Neural cell (in vitro differentiated cells): ENCODE data around the gene HDAC3. TPM values are rescaled to one million over a fixed set of nuclear protein-coding genes. Genes with fewer than 3 reads are reported as not detected.

Source experiments
- H2AFZ ChIP-seq: fragments of 200-600, 300-800 bp; sonication (generic), shearing (Covaris generic); 2 replicates; pipeline ENCODE4 v1.6.0; 2014; ENCODE audit warnings: low read depth, mild to moderate bottlenecking, antibody characterized with exemption, low read length, moderate library complexity
- H3F3A ChIP-seq: fragments of 200-600 bp; shearing (Covaris generic); 2 replicates; pipeline ENCODE4 v1.6.1; 2016; ENCODE audit warnings: mild to moderate bottlenecking, moderate library complexity, mixed read lengths, antibody characterized with exemption, low read length; ENCODE audit not compliant: insufficient read depth, poor library complexity, severe bottlenecking
- H3K27ac ChIP-seq: fragments of 200-600, 300-800 bp; sonication (generic), shearing (Covaris generic); 2 replicates; pipeline ENCODE4 v1.5.1; 2014; ENCODE audit warnings: mild to moderate bottlenecking, low read length, moderate library complexity
- H3K27me3 ChIP-seq: fragments of 300-800, 200-600 bp; sonication (generic), shearing (Covaris generic); 2 replicates; pipeline ENCODE4 v1.6.0; 2014; ENCODE audit warnings: mild to moderate bottlenecking, low read depth, low read length, moderate library complexity; ENCODE audit not compliant: insufficient read depth
- H3K36me3 ChIP-seq: fragments of 300-800, 200-600 bp; sonication (generic), shearing (Covaris generic); 2 replicates; pipeline ENCODE4 v1.5.1; 2014; ENCODE audit warnings: mild to moderate bottlenecking, antibody characterized with exemption, low read length, moderate library complexity; ENCODE audit not compliant: insufficient read depth
- H3K4me2 ChIP-seq: fragments of 300-800, 200-600 bp; sonication (generic), shearing (Covaris generic); 2 replicates; pipeline ENCODE4 v1.6.0; 2014; ENCODE audit warnings: mild to moderate bottlenecking, low read length
- H3K4me3 ChIP-seq: fragments of 300-800, 200-600 bp; sonication (generic), shearing (Covaris generic); 2 replicates; pipeline ENCODE4 v1.5.1; 2014; ENCODE audit warnings: mild to moderate bottlenecking, low read length, moderate library complexity
- H3K79me2 ChIP-seq: fragments of 200-600 bp; shearing (Covaris generic); replicated peaks from 2 replicates; pipeline ENCODE4 v1.6.0; 2014; ENCODE audit warnings: mild to moderate bottlenecking, low read length, moderate library complexity; ENCODE audit not compliant: insufficient read depth
- H3K9ac ChIP-seq: fragments of 300-800, 200-600 bp; sonication (generic), shearing (Covaris generic); 2 replicates; pipeline ENCODE4 v1.6.1; 2016; ENCODE audit warnings: mild to moderate bottlenecking, low read length, mixed read lengths
- H3K9me2 ChIP-seq: fragments of 200-600 bp; shearing (Covaris generic); 2 replicates; pipeline ENCODE4 v1.6.1; 2016; ENCODE audit warnings: mild to moderate bottlenecking, low read length, mixed read lengths; ENCODE audit not compliant: insufficient read depth
- H3K9me3 ChIP-seq: fragments of 200-600, 300-800 bp; sonication (generic), shearing (Covaris generic); 2 replicates; pipeline ENCODE4 v1.6.1; 2016; ENCODE audit warnings: mild to moderate bottlenecking, mixed run types, low read length, moderate library complexity, mixed read lengths
- H4K20me1 ChIP-seq: fragments of 200-600 bp; shearing (Covaris generic); 2 replicates; pipeline ENCODE4 v1.6.1; 2016; ENCODE audit warnings: mild to moderate bottlenecking, mixed run types; ENCODE audit not compliant: insufficient read depth
- EP300 ChIP-seq: fragments of 450-650 bp; conservative IDR thresholded peaks from 2 replicates; pipeline ENCODE4 v1.6.1; 2014; ENCODE audit warnings: antibody characterized with exemption, mild to moderate bottlenecking, moderate library complexity; ENCODE audit not compliant: poor library complexity, severe bottlenecking
- EZH2 ChIP-seq: fragments of 200-600, 300-800 bp; shearing (Covaris generic), sonication (generic); IDR thresholded peaks from 2 replicates; pipeline ENCODE4 v1.6.1; 2014; ENCODE audit warnings: antibody characterized with exemption, low read length, borderline replicate concordance, mild to moderate bottlenecking; ENCODE audit not compliant: insufficient read depth, poor library complexity, severe bottlenecking
- MXI1 ChIP-seq: fragments of 450-650 bp; conservative IDR thresholded peaks from 2 replicates; pipeline ENCODE4 v1.6.1; 2014; ENCODE audit warnings: antibody characterized with exemption, mild to moderate bottlenecking; ENCODE audit not compliant: poor library complexity, severe bottlenecking
- POLR2AphosphoS5 ChIP-seq: IDR thresholded peaks from 2 replicates; pipeline ENCODE4 v1.6.1; 2012
- RAD21 ChIP-seq: fragments of 450-650 bp; conservative IDR thresholded peaks from 2 replicates; pipeline ENCODE4 v1.6.1; 2014; ENCODE audit warnings: antibody characterized with exemption, mild to moderate bottlenecking, moderate library complexity
- SMC3 ChIP-seq: fragments of 450-650 bp; conservative IDR thresholded peaks from 2 replicates; pipeline ENCODE4 v1.6.1; 2014; ENCODE audit warnings: antibody characterized with exemption, mild to moderate bottlenecking, moderate library complexity; ENCODE audit not compliant: poor library complexity
- TAF1 ChIP-seq: IDR thresholded peaks from 2 replicates; pipeline ENCODE4 v1.6.1; 2012; ENCODE audit warnings: low read depth
- polyA plus RNA-seq: library from polyadenylated mRNA; depleted of rRNA; stranded (reverse); fragments of >200 nt; gene quantifications from 2 replicates; pipeline ENCODE4 v1.2.3, GENCODE V29; 2014
- TF ChIP-seq, protein P1 (sequence below): IDR thresholded peaks from 2 replicates; pipeline ENCODE4 v1.6.1; 2012; ENCODE audit warnings: borderline replicate concordance
- TF ChIP-seq, protein P2 (sequence below): fragments of 450-650 bp; IDR thresholded peaks from 2 replicates; pipeline ENCODE4 v1.5.1; 2014; ENCODE audit warnings: antibody characterized with exemption, mild to moderate bottlenecking, moderate library complexity; ENCODE audit not compliant: poor library complexity, severe bottlenecking

HDAC3 gene
- polyA plus RNA-seq, 1 donor from 2014 or later = 115 TPM

DNA sequence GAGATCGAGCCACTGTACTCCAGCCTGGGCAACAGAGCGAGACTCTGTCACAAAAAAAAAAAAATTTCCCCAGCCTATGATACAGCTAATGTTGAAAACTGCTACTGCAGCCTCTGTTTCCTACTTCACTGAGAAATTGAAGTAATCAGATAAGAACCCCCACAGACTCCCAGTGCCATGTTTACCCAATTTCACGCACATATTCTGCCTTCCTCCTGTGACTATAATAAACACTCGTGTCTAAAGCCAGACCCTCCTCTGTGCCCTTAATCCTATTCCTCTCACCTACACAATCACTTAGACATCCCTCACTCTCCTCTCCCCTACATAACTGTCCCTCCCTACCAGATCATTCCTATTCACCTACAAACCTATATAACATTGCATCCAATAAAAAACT lies 39.0 kb upstream of the HDAC3 start:
- TF ChIP-seq, protein P1, sequence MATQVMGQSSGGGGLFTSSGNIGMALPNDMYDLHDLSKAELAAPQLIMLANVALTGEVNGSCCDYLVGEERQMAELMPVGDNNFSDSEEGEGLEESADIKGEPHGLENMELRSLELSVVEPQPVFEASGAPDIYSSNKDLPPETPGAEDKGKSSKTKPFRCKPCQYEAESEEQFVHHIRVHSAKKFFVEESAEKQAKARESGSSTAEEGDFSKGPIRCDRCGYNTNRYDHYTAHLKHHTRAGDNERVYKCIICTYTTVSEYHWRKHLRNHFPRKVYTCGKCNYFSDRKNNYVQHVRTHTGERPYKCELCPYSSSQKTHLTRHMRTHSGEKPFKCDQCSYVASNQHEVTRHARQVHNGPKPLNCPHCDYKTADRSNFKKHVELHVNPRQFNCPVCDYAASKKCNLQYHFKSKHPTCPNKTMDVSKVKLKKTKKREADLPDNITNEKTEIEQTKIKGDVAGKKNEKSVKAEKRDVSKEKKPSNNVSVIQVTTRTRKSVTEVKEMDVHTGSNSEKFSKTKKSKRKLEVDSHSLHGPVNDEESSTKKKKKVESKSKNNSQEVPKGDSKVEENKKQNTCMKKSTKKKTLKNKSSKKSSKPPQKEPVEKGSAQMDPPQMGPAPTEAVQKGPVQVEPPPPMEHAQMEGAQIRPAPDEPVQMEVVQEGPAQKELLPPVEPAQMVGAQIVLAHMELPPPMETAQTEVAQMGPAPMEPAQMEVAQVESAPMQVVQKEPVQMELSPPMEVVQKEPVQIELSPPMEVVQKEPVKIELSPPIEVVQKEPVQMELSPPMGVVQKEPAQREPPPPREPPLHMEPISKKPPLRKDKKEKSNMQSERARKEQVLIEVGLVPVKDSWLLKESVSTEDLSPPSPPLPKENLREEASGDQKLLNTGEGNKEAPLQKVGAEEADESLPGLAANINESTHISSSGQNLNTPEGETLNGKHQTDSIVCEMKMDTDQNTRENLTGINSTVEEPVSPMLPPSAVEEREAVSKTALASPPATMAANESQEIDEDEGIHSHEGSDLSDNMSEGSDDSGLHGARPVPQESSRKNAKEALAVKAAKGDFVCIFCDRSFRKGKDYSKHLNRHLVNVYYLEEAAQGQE = no peak
- no peak for TF ChIP-seq EP300
- TF ChIP-seq POLR2AphosphoS5 = no peak
- TF ChIP-seq SMC3 = no peak
- no peak for TF ChIP-seq TAF1
- TF ChIP-seq MXI1 = no peak
- TF ChIP-seq, protein P2, sequence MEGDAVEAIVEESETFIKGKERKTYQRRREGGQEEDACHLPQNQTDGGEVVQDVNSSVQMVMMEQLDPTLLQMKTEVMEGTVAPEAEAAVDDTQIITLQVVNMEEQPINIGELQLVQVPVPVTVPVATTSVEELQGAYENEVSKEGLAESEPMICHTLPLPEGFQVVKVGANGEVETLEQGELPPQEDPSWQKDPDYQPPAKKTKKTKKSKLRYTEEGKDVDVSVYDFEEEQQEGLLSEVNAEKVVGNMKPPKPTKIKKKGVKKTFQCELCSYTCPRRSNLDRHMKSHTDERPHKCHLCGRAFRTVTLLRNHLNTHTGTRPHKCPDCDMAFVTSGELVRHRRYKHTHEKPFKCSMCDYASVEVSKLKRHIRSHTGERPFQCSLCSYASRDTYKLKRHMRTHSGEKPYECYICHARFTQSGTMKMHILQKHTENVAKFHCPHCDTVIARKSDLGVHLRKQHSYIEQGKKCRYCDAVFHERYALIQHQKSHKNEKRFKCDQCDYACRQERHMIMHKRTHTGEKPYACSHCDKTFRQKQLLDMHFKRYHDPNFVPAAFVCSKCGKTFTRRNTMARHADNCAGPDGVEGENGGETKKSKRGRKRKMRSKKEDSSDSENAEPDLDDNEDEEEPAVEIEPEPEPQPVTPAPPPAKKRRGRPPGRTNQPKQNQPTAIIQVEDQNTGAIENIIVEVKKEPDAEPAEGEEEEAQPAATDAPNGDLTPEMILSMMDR = no peak
- no peak for TF ChIP-seq EZH2
- TF ChIP-seq RAD21 = no peak
- Histone ChIP-seq H2AFZ (no peak overlapping the region), H3K4me2 (no peak overlapping the region)

DNA sequence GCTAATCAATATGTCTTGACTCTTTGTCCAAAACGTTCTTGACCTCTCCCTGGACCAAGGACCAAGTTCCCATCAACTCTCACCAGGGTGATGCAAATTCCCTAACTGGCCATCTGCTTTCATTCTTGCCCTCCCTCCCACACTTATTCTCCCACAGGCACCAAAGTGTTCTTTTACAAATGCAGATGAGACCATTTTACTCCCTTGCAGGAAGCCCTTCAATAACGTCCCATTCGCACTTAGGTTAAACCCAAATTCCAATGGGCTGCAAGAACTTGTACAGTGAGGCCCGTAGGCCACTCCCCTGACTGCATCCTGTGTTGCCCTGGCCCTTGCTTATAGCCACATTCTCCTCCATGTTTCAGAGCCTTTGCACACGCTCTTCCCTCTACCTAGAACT lies 38.1 kb upstream of the HDAC3 start:
- Histone ChIP-seq H3K9me2 (no peaks in the 10 kb centered on the region), H3K9me3 (no peaks in the 10 kb centered on the region), H4K20me1 (no peaks in the 10 kb centered on the region), H3K4me2 (no peak overlapping the region), H3K27me3 (no peaks in the 10 kb centered on the region), H3K9ac (no peak overlapping the region), H3K79me2 (no peaks in the 10 kb centered on the region), H3F3A (no peaks in the 10 kb centered on the region), H2AFZ (no peak overlapping the region), H3K4me3 (no peak overlapping the region), H3K27ac (no peak overlapping the region), H3K36me3 (no peaks in the 10 kb centered on the region)
- TF ChIP-seq, protein P2 = no peak
- TF ChIP-seq RAD21 (no peak), POLR2AphosphoS5 (no peak), SMC3 (no peak), EP300 (no peak), TAF1 (no peak), MXI1 (no peak)
- TF ChIP-seq, protein P1 = no peak

More for the DNA sequence above, 39.0 kb upstream of the HDAC3 start:
- Histone ChIP-seq H3K27me3 (no peaks in the 10 kb centered on the region), H4K20me1 (no peaks in the 10 kb centered on the region), H3K9me2 (no peaks in the 10 kb centered on the region), H3K9me3 (no peaks in the 10 kb centered on the region), H3K27ac (no peak overlapping the region), H3F3A (no peaks in the 10 kb centered on the region), H3K9ac (no peak overlapping the region), H3K36me3 (no peaks in the 10 kb centered on the region), H3K79me2 (no peaks in the 10 kb centered on the region), H3K4me3 (no peak overlapping the region)
